ENCODE results near the gene IPO4.

DNA sequence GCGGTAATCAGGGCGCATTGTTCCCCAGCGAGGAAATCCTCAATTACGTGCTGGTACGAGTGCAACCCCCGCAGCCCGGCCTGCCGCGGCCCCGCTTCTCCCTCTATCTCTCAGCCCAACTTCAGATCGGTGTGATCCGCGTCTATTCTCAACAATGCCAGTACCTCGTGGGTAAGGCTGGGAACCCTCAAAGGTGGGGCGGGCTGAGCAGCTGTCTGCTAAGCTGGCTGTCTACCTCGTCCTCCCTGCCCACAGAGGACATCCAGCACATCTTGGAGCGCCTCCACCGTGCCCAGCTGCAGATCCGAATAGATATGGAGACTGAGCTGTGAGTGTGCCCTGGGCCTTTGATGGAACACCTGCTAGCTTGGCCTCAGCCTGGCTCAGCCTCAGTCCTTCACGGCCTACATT, 15.7 kb downstream of the IPO4 start:
- TF ChIP-seq POLR2A (IDR thresholded peaks at IDR 0.05) (no peak), POLR2AphosphoS5 (IDR thresholded peaks at IDR 0.05) (no peak), EP300 (IDR thresholded peaks at IDR 0.05) (no peak)
- TF ChIP-seq, protein P1, sequence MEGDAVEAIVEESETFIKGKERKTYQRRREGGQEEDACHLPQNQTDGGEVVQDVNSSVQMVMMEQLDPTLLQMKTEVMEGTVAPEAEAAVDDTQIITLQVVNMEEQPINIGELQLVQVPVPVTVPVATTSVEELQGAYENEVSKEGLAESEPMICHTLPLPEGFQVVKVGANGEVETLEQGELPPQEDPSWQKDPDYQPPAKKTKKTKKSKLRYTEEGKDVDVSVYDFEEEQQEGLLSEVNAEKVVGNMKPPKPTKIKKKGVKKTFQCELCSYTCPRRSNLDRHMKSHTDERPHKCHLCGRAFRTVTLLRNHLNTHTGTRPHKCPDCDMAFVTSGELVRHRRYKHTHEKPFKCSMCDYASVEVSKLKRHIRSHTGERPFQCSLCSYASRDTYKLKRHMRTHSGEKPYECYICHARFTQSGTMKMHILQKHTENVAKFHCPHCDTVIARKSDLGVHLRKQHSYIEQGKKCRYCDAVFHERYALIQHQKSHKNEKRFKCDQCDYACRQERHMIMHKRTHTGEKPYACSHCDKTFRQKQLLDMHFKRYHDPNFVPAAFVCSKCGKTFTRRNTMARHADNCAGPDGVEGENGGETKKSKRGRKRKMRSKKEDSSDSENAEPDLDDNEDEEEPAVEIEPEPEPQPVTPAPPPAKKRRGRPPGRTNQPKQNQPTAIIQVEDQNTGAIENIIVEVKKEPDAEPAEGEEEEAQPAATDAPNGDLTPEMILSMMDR (IDR thresholded peaks at IDR 0.05): no peak
